Cardiac fibroblast (primary cell): Measurements from ENCODE around the gene GABBR1.

Experiments
- DNase-seq, 2 donors: peaks; one replicate each; pipeline versions ENCODE4 v3.0.0 to v3.0.0-alpha.2; 2010; ENCODE audit warnings: low read depth in 2 of 2
- H3K4me3 ChIP-seq, 2 donors: replicated peaks in 1 of 2; 1 replicate in 1 of 2; 2 replicates in 1 of 2; pipeline ENCODE4 v1.5.1; 2011; ENCODE audit warnings: low read depth in 2 of 2, low read length in 2 of 2, mild to moderate bottlenecking in 2 of 2, moderate library complexity in 1 of 2
- TF ChIP-seq, protein P1 (sequence below): IDR thresholded peaks from one replicate; pipeline ENCODE4 v1.5.1; 2011; ENCODE audit warnings: low read depth, mild to moderate bottlenecking, low read length, inconsistent platforms

The GABBR1 gene

DNA sequence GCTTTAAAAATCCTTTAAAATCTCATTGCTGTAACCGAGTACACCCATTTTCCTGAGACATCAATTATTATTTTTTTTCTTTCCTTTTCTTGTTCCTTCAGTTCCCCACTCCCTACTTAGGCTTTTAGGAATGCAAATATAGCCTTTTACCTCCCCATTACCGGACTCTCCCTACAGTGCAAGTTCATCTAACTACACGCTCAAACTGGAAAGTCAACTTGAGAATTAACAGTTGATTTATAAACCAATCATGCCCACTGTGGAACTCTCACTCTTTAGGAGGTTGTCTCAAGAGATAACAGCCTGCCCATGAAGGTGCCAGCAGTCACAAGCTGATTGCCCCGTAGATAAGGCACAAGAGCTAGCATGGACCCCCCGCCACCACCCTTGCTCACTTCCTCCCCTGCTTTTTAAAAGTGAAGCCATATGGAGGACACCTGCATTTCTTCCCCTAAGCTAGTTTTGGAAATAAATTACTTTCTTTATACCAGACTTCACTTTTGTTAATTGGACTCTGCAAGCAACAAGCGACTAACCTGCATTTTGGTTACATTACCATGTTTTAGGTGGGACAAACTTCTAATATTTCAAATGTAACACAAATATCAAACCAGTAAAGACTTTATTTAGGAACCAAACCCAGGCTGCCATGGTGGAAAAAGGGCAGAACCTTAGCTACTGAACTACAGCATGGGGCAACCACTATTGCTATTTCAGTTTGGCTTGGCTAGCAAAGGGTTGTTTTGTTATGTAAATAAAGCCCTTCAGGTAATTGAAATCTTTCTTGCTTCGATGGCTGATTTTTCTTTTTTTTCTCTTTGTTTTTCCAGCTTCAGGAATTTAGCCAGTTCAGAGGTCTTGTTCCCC is 108.3 kb downstream of the GABBR1 start:
- TF ChIP-seq, protein P1, sequence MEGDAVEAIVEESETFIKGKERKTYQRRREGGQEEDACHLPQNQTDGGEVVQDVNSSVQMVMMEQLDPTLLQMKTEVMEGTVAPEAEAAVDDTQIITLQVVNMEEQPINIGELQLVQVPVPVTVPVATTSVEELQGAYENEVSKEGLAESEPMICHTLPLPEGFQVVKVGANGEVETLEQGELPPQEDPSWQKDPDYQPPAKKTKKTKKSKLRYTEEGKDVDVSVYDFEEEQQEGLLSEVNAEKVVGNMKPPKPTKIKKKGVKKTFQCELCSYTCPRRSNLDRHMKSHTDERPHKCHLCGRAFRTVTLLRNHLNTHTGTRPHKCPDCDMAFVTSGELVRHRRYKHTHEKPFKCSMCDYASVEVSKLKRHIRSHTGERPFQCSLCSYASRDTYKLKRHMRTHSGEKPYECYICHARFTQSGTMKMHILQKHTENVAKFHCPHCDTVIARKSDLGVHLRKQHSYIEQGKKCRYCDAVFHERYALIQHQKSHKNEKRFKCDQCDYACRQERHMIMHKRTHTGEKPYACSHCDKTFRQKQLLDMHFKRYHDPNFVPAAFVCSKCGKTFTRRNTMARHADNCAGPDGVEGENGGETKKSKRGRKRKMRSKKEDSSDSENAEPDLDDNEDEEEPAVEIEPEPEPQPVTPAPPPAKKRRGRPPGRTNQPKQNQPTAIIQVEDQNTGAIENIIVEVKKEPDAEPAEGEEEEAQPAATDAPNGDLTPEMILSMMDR, result no peak
- no peak for DNase-seq

DNA sequence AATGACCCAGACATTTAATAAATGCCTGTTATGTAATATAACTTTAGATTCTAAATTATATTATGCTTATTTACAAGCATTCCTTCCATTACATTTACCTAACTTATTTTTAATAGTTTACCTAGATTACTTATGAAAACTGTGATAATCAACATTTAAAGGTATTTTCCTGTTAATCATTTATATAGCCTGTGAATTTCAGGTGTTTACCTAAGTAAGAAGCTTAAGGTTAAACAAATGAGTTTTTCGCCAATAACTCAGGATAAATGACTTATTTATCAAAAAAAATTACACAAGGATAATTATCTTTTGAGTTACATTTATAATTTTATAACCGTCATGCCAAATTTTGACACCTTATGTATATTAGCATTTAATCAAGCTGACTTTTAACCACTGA is 108.9 kb downstream of the GABBR1 start:
- no peak overlapping the region for H3K4me3 ChIP-seq
- DNase-seq, result no peak
- TF ChIP-seq, protein P1, result no peak

More for the DNA sequence above, 108.3 kb downstream of the GABBR1 start:
- H3K4me3 ChIP-seq, result no peak overlapping the region

DNA sequence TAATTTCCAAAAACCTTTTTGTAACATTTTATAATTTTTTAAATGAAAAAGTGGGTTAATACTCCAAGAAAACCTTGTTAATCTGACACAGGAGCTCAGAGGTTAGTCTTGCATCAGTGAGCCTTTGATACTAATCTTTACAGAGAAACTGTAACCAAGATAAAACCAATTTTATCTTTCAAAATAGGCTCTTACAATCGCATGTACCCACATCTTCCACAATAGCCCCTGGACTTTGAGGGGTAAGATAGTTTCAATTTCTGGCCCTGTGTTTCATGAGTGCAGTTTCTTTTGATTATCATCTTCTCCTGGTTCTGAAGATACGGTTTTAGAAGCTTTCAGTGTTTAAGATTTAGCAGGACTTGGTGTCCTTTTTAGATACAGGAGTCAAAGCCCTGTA is 110.8 kb downstream of the GABBR1 start:
- DNase-seq, result no peak
- H3K4me3 ChIP-seq, result no peak overlapping the region
- TF ChIP-seq, protein P1, result no peak

DNA sequence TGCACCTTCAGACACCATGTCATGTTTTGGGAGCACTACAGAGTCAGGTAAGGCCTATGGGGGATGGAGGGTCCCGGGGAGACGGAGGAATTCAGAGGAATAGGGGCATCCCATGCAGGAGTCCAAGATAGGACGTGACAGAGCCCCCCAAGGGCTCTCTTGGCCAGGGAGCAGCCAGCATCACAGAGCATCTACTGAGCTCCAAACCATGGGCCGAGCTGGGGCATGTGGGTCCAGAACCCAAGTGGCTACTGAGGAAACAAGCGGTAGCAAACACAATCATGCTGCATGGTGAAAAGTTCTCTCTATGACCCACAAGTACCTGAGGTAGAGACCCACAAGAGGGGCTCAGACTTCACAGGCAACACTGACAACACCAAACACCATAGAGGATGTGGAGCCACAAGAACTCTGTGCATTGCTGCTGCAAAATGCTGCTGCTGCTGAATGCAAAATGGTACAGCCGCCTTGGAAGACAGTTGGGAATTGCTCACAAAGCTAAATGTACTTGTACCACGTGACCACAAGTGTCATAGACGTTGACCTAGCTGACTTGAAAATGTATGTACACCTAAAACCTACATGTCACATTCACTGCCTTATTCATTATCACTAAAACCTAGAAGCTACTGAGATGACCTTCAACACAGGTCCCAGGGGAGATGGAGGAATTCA is 111.8 kb downstream of the GABBR1 start:
- no peak for DNase-seq
- TF ChIP-seq, protein P1, result no peak

DNA sequence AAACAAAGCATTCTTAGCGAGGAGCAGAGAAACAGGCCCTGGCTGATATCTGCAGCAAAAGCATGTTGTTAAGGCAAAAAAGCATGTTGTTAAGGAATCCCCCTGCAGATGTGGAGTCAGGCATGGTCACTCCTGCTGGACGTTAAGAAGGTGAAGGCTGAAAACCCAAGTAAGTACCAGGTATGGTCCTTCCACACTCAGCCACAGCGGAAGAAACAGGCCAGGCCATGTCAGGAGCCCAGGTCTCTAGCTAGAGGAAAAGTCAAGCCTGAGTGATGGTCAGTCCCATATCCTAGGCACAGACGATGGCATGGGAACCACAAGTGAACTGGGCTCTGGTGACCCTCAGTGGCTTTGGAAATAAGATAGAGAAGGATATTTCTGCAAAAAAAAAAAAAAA is 112.8 kb downstream of the GABBR1 start:
- TF ChIP-seq, protein P1, result no peak
- DNase-seq, result no peak

More for the DNA sequence above, 111.8 kb downstream of the GABBR1 start:
- no peak overlapping the region for H3K4me3 ChIP-seq

DNA sequence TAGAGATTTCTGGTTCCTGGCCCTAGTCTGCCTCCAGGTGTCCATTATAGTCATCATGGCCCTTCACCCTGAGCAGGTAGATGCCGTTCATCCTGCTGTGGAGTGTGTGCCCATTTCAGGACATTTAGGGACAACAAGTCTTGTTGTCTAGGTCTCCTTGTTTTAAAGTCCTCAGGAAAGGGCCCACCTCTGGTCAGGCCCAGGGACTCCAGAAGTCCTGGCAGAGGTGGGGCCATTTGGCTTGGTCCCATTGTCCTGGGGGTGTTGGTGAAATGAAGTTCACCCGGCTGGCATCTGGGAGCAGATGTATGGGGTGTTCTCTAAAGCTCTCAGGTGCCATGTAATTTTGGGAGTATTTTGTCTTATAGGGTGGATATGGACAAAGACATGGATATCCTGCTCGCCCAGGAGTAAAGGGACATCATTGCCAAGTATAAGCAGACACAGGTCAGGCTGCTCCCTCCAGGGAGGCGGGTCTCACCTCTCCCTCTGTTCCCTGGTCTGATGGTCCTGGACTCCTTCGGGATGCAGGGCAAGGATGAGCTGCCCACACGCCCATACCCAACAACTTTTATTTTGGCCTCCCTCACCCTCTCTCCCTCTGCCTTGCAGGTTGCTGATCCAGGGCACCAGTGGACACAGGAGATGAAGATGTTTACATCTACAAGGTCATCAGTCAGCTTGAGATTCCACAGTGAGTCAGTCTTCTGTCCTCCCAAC is 113.5 kb downstream of the GABBR1 start:
- H3K4me3 ChIP-seq, result no peak overlapping the region
- TF ChIP-seq, protein P1, result no peak
- DNase-seq, result no peak

More for the DNA sequence above, 112.8 kb downstream of the GABBR1 start:
- no peak overlapping the region for H3K4me3 ChIP-seq
